Astrocyte of the cerebellum (primary cell): Measurements from ENCODE around the gene KRTAP4-8.
"Not testable (repeated sequence)": the region's sequence is repeated elsewhere in the genome, so short reads cannot be mapped to it uniquely, and the experiment has no call there.

ENCODE experiments used
- DNase-seq: peaks from one replicate; pipeline ENCODE4 v3.0.0-alpha.2; 2011; ENCODE audit warnings: low read depth
- H3K4me3 ChIP-seq: 2 replicates; pipeline ENCODE4 v1.5.1; 2011; ENCODE audit warnings: mild to moderate bottlenecking, low read depth, low read length, moderate library complexity
- CTCF ChIP-seq: IDR thresholded peaks from 2 replicates; pipeline ENCODE4 v1.5.1; 2012; ENCODE audit warnings: low read length, low read depth, moderate library complexity, mild to moderate bottlenecking; ENCODE audit errors: missing control alignments
- in situ Hi-C: cut with HindIII; loops from 2 replicates; pipeline ENCODE4 v1.10.0; 2017; ENCODE audit warnings: low sequenced_read_pairs

The KRTAP4-8 gene

GRCh38 chr17:41060052-41060604 is 37.8 kb downstream of the KRTAP4-8 start, which contains the start of gene KRTAP2-3:
Gene KRTAP2-3, minus strand, starts transcription at chr17:41060114. Its CDS starts 64 bp downstream, at chr17:41060050.
- H3K4me3 ChIP-seq, result no peak within 1 kb of the TSS
- TF ChIP-seq CTCF, result no peak
- in situ Hi-C loops, result no loop called here
- DNase-seq, result peak; percentile 82

DNA sequence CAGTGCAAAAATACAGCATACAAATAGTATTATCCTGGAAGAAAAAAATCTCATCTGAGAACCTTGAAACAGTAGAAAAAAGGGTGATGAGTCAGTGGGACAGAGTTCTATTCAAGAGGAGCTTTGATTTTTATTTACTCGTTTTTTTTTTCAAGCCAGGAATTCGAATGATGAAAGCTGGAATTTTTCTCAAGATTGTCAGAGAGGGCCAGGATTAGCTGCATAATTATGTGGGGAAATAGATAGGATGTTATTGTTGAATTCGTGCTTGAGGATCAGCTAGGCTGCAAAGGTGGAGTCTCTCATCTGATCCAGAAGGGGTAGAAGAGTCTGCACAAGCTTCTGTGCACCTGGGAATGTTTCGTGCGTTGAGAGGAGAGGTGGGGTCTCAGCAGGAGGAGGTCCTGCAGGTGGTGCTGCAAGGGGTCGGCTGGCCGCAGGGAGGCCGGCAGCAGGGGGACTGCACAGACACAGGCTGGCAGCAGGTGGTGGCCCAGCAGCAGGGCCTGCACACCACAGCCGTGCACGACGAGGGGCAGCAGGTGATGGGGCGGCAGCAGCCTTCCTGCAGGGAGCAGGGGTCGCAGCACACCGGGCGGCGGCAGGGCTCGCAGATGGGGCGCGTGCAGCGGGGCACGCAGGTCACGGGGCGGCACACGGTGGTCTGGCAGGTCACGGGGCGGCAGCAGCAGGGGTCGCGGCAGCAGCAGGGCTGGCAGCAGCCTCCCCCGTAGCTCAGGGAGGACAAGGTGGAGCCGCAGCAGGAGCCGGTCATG is 38.5 kb downstream of the KRTAP4-8 start:
- in situ Hi-C loops, result not testable (repeated sequence)
- DNase-seq, result peak; percentile 57

DNA sequence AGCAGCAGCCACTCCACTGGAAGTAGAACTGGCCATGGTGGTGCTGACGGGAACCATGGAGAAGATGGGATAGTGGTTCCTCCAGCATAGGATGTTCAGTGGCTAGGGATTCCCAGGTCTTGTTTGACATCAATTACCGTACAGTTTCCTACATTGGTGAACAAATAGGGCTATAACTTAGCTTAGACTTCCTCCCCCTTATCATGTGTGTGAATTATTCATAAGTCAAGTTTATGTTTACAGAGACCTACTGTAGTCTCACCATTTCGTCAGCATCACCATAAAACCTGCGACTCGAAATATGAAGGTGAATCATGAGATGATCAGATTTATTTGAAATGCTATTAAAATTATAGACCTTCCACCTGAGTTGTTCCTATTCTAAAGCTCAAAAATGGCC is 39.2 kb downstream of the KRTAP4-8 start:
- no peak for DNase-seq
- H3K4me3 ChIP-seq, result no peak overlapping the region
- in situ Hi-C loops, result no loop called here
- TF ChIP-seq CTCF, result no peak

More for the DNA sequence above, 38.5 kb downstream of the KRTAP4-8 start:
- H3K4me3 ChIP-seq, result not testable (repeated sequence)

DNA sequence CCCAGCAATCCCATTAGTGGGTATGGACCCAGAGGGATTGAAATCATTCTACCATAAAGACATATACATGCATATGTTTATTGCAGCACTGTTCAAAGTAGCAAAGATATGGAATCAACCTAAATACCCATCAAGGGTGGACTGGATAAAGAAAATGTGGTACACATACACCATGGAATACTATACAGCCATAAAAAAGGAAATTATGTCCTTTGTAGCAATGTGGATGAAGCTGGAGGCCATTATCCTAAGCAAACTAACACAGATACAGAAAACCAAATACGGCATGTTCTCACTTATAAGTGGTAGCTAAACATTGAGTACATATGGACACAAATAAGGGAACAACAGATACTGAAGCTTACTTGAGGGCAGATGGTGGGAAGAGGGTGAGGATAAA is 40.4 kb downstream of the KRTAP4-8 start:
- H3K4me3 ChIP-seq, result no peak overlapping the region
- no peak for TF ChIP-seq CTCF
- no peak for DNase-seq
- in situ Hi-C loops, result no loop called here

GRCh38 chr17:41055130-41055529 is 42.8 kb downstream of the KRTAP4-8 start, which contains the start of gene KRTAP2-2:
Gene KRTAP2-2, minus strand, starts transcription at chr17:41055230. Its CDS starts 19 bp downstream, at chr17:41055211.
- in situ Hi-C loops, DNase-seq, H3K4me3 ChIP-seq: not testable (repeated sequence)

GRCh38 chr17:41054556-41054955 is 43.4 kb downstream of the KRTAP4-8 start:
- DNase-seq, H3K4me3 ChIP-seq, in situ Hi-C loops: not testable (repeated sequence)

DNA sequence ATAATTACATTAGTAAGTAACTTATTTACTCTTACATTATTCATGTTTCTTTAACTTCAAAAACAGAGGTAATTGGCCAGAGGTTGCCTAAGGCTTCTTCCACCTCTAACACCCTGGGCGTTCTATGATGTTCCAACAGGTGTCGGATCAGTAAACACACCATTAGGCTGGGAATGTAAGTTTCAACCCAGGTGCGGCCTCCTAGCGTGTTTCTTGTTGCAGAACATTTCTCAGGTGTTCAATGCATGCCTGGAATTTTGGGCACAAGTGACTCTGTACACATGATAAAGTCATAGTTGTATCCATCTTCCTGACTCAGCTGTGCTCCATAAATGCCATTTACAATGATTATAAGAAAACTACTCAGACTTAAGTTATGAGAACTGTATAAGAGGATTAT is 43.9 kb downstream of the KRTAP4-8 start:
- in situ Hi-C loops, result no loop called here
- TF ChIP-seq CTCF, result no peak
- no peak overlapping the region for H3K4me3 ChIP-seq
- DNase-seq, result no peak

DNA sequence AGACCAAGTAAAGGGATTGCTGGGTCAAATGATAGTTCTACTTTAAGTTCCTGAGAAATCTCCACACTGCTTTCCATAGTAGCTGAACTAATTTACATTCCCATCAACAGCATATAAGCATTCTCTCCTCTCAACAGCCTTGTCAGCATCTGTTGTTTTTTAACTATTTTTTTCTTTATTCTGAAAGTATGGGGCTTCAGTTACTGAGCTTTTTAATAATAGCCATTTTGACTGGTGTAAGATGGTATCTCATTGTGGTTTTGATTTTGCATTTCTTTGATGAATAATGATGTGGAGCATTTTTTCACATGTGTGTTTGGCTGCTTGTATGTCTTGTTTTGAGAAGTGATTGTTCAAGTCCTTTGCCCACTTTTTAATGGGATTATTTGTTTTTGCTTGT is 45.4 kb downstream of the KRTAP4-8 start:
- in situ Hi-C loops, result no loop called here
- no peak for DNase-seq
- no peak overlapping the region for H3K4me3 ChIP-seq
- no peak for TF ChIP-seq CTCF
